ENCODE measurements around the gene ZBTB44.

ZBTB44 gene

GRCh38 chr11:130213143-130213978, 101.4 kb downstream of the ZBTB44 start:
- peak; percentile 94 for DNase-seq

- DNase-seq = peak; percentile 50
Measured at GRCh38 chr11:130212431-130212961, 102.2 kb downstream of the ZBTB44 start.

- DNase-seq = peak; percentile 44
Measured at GRCh38 chr11:130211781-130212401, 102.8 kb downstream of the ZBTB44 start.

GRCh38 chr11:130211144-130211543, 103.6 kb downstream of the ZBTB44 start:
- DNase-seq = peak; percentile 7

- DNase-seq = peak; percentile 25
Measured at GRCh38 chr11:130209954-130210854, 104.5 kb downstream of the ZBTB44 start.

- peak; percentile 43 for DNase-seq
Measured at GRCh38 chr11:130209128-130209932, 105.4 kb downstream of the ZBTB44 start.

GRCh38 chr11:130208241-130209127, 106.2 kb downstream of the ZBTB44 start:
- peak; percentile 36 for DNase-seq

- DNase-seq = no peak
Measured at GRCh38 chr11:130206141-130206540, 108.6 kb downstream of the ZBTB44 start.

GRCh38 chr11:130204703-130205095, 110.0 kb downstream of the ZBTB44 start:
- DNase-seq = no peak

GRCh38 chr11:130203766-130204702, 110.7 kb downstream of the ZBTB44 start:
- no peak for DNase-seq

- no peak for DNase-seq
Measured at GRCh38 chr11:130202818-130203689, 111.7 kb downstream of the ZBTB44 start.

GRCh38 chr11:130202009-130202817, 112.5 kb downstream of the ZBTB44 start:
- DNase-seq = no peak

GRCh38 chr11:130201026-130201425, 113.7 kb downstream of the ZBTB44 start:
- DNase-seq = no peak

GRCh38 chr11:130199792-130200191, 114.9 kb downstream of the ZBTB44 start:
- DNase-seq = no peak

GRCh38 chr11:130198964-130199363, 115.8 kb downstream of the ZBTB44 start:
- no peak for DNase-seq

GRCh38 chr11:130198292-130198691, 116.4 kb downstream of the ZBTB44 start:
- DNase-seq = no peak

GRCh38 chr11:130197386-130198035, 117.2 kb downstream of the ZBTB44 start:
- DNase-seq = no peak
